Measurements from ENCODE around the gene FAM89A.

DNA sequence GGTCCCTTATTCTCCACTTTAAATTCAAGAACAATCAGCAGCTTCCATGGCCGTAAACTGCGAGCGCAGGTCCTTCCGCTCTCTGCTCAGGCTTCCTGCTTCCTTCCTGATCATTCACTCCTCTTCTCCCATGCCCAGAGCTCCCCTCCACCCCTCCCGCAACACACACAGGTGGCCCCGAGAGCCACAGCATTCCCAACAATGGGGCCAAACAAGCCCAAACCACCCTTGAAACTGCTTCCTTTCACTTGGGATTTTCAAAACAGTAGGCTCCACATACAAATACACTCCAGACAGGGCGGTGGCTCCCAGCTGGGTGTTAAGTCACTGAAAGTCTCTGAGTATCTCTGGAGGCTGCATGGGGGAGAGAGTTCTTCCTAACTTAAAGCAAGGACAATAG is 11.4 kb downstream of the FAM89A start:
- TF ChIP-seq, protein P1, sequence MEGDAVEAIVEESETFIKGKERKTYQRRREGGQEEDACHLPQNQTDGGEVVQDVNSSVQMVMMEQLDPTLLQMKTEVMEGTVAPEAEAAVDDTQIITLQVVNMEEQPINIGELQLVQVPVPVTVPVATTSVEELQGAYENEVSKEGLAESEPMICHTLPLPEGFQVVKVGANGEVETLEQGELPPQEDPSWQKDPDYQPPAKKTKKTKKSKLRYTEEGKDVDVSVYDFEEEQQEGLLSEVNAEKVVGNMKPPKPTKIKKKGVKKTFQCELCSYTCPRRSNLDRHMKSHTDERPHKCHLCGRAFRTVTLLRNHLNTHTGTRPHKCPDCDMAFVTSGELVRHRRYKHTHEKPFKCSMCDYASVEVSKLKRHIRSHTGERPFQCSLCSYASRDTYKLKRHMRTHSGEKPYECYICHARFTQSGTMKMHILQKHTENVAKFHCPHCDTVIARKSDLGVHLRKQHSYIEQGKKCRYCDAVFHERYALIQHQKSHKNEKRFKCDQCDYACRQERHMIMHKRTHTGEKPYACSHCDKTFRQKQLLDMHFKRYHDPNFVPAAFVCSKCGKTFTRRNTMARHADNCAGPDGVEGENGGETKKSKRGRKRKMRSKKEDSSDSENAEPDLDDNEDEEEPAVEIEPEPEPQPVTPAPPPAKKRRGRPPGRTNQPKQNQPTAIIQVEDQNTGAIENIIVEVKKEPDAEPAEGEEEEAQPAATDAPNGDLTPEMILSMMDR (conservative IDR thresholded peaks at IDR 0.05 in 1 of 2, IDR thresholded peaks at IDR 0.05 in 1 of 2; ENCODE audit: low read depth in 1 of 2, low read length in 2 of 2), result no peak
- TF ChIP-seq EZH2 (IDR thresholded peaks at IDR 0.05; ENCODE audit: low read length, missing control alignments), result no peak

Measured in fibroblast of lung (primary cell).